Liver (tissue), 3 donors: ENCODE measurements around the gene AKAP12.

Source experiments
- EGR1 ChIP-seq, 2 donors: IDR thresholded peaks; 2 replicates each; pipeline ENCODE4 v1.6.1; 2016 to 2018; ENCODE audit warnings: antibody characterized with exemption in 2 of 2, low read depth in 2 of 2
- JUND ChIP-seq, 2 donors: IDR thresholded peaks; 2 replicates each; pipeline ENCODE4 v1.6.1; 2016; ENCODE audit warnings: antibody characterized with exemption in 2 of 2
- RXRA ChIP-seq, 2 donors: IDR thresholded peaks; 2 replicates each; pipeline ENCODE4 v1.6.1; 2017 to 2018; ENCODE audit warnings: antibody characterized with exemption in 2 of 2, mild to moderate bottlenecking in 1 of 2
- TAF1 ChIP-seq: conservative IDR thresholded peaks from 2 replicates; pipeline ENCODE4 v1.6.1; 2016; ENCODE audit warnings: antibody characterized with exemption, mild to moderate bottlenecking
- YY1 ChIP-seq: IDR thresholded peaks from 2 replicates; pipeline ENCODE4 v1.6.1; 2016; ENCODE audit warnings: antibody characterized with exemption, mild to moderate bottlenecking
- TF ChIP-seq, protein P1 (sequence below): fragments of 150-350 bp; IDR thresholded peaks from 2 replicates; pipeline ENCODE4 v1.5.1; 2017; ENCODE audit warnings: improper control_type of control experiment, low read depth, low read length; ENCODE audit not compliant: missing input control
- TF ChIP-seq, protein P2 (sequence below): IDR thresholded peaks from 2 replicates; pipeline ENCODE4 v1.6.1; 2016; ENCODE audit warnings: antibody characterized with exemption
- TF ChIP-seq, protein P3 (sequence below): IDR thresholded peaks from 2 replicates; pipeline ENCODE4 v1.6.1; 2016; ENCODE audit warnings: antibody characterized with exemption
- donor health status: healthy.
- donor health status: healthy.

- TF ChIP-seq, protein P1, sequence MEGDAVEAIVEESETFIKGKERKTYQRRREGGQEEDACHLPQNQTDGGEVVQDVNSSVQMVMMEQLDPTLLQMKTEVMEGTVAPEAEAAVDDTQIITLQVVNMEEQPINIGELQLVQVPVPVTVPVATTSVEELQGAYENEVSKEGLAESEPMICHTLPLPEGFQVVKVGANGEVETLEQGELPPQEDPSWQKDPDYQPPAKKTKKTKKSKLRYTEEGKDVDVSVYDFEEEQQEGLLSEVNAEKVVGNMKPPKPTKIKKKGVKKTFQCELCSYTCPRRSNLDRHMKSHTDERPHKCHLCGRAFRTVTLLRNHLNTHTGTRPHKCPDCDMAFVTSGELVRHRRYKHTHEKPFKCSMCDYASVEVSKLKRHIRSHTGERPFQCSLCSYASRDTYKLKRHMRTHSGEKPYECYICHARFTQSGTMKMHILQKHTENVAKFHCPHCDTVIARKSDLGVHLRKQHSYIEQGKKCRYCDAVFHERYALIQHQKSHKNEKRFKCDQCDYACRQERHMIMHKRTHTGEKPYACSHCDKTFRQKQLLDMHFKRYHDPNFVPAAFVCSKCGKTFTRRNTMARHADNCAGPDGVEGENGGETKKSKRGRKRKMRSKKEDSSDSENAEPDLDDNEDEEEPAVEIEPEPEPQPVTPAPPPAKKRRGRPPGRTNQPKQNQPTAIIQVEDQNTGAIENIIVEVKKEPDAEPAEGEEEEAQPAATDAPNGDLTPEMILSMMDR = no peak
- no peak for TF ChIP-seq RXRA (IDR thresholded peaks at IDR 0.05)
- no peak for TF ChIP-seq EGR1 (IDR thresholded peaks at IDR 0.05; ENCODE audit: low read depth in 2 of 2)
- no peak for TF ChIP-seq YY1
- TF ChIP-seq, protein P2, sequence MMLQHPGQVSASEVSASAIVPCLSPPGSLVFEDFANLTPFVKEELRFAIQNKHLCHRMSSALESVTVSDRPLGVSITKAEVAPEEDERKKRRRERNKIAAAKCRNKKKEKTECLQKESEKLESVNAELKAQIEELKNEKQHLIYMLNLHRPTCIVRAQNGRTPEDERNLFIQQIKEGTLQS = no peak
- no peak for TF ChIP-seq TAF1
- TF ChIP-seq JUND (IDR thresholded peaks at IDR 0.05) = no peak
- TF ChIP-seq, protein P3, sequence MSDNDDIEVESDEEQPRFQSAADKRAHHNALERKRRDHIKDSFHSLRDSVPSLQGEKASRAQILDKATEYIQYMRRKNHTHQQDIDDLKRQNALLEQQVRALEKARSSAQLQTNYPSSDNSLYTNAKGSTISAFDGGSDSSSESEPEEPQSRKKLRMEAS = no peak
Observed at GRCh38 chr6:151400473-151400872, 160.7 kb downstream of the AKAP12 start.
